D721Med (cell line): ENCODE measurements around the gene ADGRB3.

Experiments used
- DNase-seq: peaks from one replicate; pipeline ENCODE4 v3.0.0; 2011; ENCODE audit warnings: low spot score; ENCODE audit not compliant: insufficient read length
- FAIRE-seq: peaks from 2 replicates; lab custom pipeline; 2011; peaks lifted over from hg19 to GRCh38; lab: Jason Lieb, UNC
- TF ChIP-seq, protein P1 (sequence below): IDR thresholded peaks from 2 replicates; pipeline ENCODE4 v1.5.1; 2012; ENCODE audit warnings: mild to moderate bottlenecking, control low read depth; ENCODE audit not compliant: insufficient read depth; ENCODE audit errors: missing control alignments

The ADGRB3 gene

DNA sequence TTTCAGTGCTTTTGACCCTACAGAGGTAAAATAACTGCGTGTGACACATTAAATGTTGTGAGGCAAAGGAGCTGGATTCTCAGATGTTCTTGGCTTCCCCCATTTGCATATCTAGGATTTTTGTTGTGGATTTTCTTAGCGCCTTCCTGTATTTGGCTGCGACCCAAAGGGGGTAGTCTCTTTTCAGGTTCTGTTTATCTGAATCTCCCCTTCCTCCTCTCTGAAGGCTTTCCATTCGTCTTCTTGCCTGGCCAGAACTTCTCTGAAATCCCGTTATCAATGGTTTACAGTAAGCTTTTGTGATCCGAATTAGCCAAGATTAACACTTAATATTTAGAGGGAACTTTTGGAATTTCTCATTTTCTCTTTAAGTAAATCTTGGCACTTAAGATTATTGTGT lies 60.8 kb downstream of the ADGRB3 start:
- no peak for FAIRE-seq
- no peak for DNase-seq
- TF ChIP-seq, protein P1, sequence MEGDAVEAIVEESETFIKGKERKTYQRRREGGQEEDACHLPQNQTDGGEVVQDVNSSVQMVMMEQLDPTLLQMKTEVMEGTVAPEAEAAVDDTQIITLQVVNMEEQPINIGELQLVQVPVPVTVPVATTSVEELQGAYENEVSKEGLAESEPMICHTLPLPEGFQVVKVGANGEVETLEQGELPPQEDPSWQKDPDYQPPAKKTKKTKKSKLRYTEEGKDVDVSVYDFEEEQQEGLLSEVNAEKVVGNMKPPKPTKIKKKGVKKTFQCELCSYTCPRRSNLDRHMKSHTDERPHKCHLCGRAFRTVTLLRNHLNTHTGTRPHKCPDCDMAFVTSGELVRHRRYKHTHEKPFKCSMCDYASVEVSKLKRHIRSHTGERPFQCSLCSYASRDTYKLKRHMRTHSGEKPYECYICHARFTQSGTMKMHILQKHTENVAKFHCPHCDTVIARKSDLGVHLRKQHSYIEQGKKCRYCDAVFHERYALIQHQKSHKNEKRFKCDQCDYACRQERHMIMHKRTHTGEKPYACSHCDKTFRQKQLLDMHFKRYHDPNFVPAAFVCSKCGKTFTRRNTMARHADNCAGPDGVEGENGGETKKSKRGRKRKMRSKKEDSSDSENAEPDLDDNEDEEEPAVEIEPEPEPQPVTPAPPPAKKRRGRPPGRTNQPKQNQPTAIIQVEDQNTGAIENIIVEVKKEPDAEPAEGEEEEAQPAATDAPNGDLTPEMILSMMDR = no peak

DNA sequence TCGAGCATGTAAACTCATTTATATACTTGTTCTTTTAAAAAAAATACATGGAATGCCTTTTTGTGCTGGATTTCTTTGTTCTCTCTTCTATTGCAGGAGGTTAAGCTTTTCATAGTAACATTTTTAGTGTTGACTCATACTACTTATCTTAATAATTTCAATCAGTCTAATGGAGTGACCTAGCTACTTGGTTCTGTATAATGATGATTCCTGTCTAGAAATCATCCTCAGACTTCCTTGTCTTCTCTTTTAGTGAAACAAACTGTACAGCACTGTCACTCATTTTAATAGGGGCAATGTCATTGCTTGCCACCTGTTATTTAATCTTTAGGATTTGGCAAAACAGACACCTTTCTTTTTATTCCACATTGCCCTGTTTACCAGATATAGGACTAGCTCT lies 62.3 kb downstream of the ADGRB3 start:
- DNase-seq (no peak), FAIRE-seq (no peak)
- TF ChIP-seq, protein P1 = no peak

DNA sequence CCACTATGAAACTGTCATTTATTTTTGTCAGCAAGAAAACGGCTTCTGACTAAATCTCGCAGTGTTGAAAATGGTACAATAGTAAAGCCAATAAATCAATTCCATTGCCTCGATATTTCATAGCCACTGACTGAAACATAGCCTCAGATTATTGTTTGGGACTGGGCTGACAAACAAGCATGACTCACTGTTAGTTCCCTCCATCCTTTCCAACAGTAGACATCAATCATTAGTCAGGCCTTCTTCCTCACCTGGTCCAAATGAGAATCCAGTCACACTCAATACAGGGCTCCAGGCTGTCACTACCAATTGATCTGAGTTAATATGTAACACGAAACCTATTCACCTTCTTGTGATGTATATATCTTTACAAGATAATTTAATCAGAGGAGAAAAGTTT lies 66.1 kb downstream of the ADGRB3 start:
- FAIRE-seq (no peak), DNase-seq (no peak)
- TF ChIP-seq, protein P1 = no peak

DNA sequence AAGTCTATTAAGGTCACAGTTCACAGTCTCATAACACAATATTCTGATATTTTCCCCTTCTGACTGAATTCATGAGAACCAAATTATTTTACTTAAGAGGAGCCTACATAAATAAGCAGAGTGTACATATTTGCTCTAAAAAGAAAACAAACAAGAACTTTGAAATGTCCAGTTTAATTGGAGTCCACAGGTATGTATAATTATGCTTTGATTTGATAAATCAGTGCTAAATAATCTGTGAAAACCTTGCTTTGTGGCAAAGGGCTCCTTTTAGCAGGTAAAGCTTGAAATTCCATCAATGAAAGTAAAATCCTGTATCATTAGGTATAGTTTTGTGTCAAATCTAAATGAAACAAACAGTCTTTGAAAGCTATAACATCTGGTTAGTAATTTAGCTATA lies 69.4 kb downstream of the ADGRB3 start:
- no peak for DNase-seq
- TF ChIP-seq, protein P1 = no peak
- no peak for FAIRE-seq

DNA sequence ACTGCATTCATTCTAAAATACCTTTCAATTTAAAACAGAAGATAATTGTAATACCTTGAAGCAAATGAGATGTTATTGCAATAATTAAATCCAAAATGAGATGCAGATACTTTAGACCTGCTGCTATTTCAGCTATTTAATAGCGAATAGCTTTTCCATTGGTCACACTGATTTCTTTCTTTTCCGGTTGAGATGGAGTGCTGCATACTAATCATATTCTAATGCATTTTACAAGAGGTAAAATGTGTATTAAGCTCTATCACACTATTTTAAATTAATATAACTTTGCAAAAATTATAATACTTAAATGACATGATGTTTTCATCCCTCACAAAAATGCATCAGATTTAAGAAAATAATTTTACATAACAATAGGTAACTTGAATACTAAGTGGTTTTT lies 74.0 kb downstream of the ADGRB3 start:
- TF ChIP-seq, protein P1 = no peak
- DNase-seq (no peak), FAIRE-seq (no peak)

DNA sequence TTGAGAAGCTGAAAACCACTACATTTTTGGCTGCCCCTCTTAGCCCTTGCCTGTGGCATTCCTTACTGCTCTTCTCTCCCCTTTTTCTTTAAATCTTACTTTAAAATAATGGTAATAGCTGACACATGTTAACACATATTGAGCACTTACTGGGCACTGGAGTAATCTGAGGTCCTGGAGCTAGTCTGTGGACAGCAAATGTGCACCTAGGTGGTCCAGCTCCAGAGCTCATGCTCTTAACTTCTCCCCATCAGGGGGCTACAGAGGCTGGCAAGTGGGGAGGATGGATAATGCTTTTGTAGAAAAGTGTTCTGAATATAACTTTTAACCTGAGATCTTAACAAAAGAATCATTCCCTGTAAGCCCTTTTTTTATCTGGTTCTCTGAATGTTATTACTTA lies 74.8 kb downstream of the ADGRB3 start:
- no peak for FAIRE-seq
- no peak for DNase-seq
- TF ChIP-seq, protein P1 = no peak

DNA sequence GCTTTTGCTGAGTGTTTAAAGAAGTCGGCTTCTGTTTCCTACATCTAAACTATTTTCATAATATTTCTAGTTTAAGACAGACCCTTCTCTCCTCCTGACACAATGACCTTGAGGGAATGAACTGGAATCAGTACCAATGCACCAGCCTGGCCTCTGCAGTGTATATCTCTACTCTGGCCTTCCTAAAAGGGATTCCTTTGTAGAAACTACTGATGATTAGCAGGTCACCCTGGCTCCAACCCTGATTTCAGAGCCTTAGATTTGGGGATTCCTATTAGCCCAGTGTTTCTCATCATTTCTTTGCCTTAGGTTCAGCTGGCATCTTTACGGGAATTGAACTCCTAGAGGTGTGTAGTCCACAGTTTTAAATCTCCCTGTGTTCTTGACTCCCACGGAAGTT lies 75.4 kb downstream of the ADGRB3 start:
- DNase-seq (no peak), FAIRE-seq (no peak)
- TF ChIP-seq, protein P1 = no peak
